Adrenal gland (tissue), 5 donors: ENCODE results near the gene MAP1B.

Source experiments
- CTCF ChIP-seq, 6 experiments: fragments of 450-650 bp in 4 of 6; fragments of 200-600 bp in 2 of 6; sonication (generic) in 1 of 6; IDR thresholded peaks; 1 replicate in 5 of 6; 2 replicates in 1 of 6; pipeline versions ENCODE4 v1.5.1 to v1.8.0; 2016 to 2021; ENCODE audit warnings: antibody characterized with exemption in 6 of 6, mild to moderate bottlenecking in 2 of 6, moderate library complexity in 1 of 6
- POLR2A ChIP-seq, 2 donors: fragments of 450-650 bp; IDR thresholded peaks; one replicate each; pipeline ENCODE4 v1.6.1; 2017; ENCODE audit warnings: antibody characterized with exemption in 2 of 2, mild to moderate bottlenecking in 2 of 2, moderate library complexity in 1 of 2
- donor health status: DM: no; HTN: no; CAD: no.

- TF ChIP-seq POLR2A (IDR thresholded peaks at IDR 0.05) (no peak), CTCF (IDR thresholded peaks at IDR 0.05) (no peak)
Measured at GRCh38 chr5:72122602-72123001, 15.3 kb downstream of the MAP1B start.
